IPS-15b (cell line): Measurements from ENCODE around the gene WASL.
"Not testable (repeated sequence)": the region's sequence is repeated elsewhere in the genome, so short reads cannot be mapped to it uniquely, and the experiment has no call there.

ENCODE experiments used
- H3K27me3 ChIP-seq: one replicate; pipeline ENCODE4 v1.6.1; 2013; ENCODE audit warnings: low read length; ENCODE audit not compliant: control insufficient read depth, insufficient read depth
- H3K36me3 ChIP-seq: one replicate; pipeline ENCODE4 v1.6.1; 2013; ENCODE audit warnings: low read length; ENCODE audit not compliant: control insufficient read depth, insufficient read depth
- H3K4me1 ChIP-seq: one replicate; pipeline ENCODE4 v1.6.1; 2013; ENCODE audit warnings: mild to moderate bottlenecking, low read length; ENCODE audit not compliant: control insufficient read depth, insufficient read depth
- H3K4me3 ChIP-seq: one replicate; pipeline ENCODE4 v1.5.1; 2013; ENCODE audit warnings: low read depth, low read length
- H3K9ac ChIP-seq: one replicate; pipeline ENCODE4 v1.6.1; 2013; ENCODE audit warnings: low read depth, mild to moderate bottlenecking, low read length
- H3K9me3 ChIP-seq: one replicate; pipeline ENCODE4 v1.6.1; 2013; ENCODE audit warnings: mild to moderate bottlenecking, low read length; ENCODE audit not compliant: control insufficient read depth, insufficient read depth

WASL gene

DNA sequence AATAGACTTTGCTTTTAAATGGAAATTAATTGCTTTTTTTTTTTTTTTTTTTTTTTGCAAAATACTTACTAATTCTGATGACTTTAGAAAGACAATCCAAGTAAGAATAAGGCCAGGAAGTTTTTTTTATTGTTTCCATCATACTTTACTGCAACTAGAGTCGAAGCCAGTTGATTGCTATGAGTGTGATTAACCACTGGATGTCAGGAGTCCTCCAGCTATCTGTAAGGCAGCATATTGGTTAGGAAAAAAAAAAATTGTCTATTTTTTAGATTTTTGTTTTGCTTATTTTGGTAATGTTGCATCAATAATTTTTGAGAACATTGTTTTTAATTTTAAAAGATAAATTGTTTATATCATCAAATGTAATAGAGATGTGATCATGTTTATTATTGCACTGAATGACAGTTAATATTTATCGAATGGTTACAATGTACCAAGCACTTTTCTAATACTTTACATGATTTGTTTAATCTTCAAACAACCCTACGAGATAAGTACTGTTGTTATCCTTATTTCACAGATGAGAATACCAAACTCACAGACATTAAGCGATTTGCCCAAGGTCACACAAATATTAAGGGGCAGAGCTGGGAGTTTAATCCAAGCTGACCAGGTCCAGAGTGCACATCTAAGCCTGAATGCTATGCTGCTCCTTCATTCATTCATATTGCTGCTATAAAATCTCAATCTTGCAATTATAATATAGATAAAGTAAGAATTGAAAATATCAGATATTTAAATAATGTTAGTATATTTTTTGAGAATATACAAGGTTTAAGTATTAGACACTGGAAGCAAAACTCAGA is 113.0 kb downstream of the WASL start:
- no peaks in the 10 kb centered on the region for H3K9me3 ChIP-seq
- no peak overlapping the region for H3K9ac ChIP-seq
- H3K4me1 ChIP-seq, result no peaks in the 10 kb centered on the region
- no peak overlapping the region for H3K4me3 ChIP-seq
- H3K36me3 ChIP-seq, result no peaks in the 10 kb centered on the region
- H3K27me3 ChIP-seq, result no peaks in the 10 kb centered on the region

DNA sequence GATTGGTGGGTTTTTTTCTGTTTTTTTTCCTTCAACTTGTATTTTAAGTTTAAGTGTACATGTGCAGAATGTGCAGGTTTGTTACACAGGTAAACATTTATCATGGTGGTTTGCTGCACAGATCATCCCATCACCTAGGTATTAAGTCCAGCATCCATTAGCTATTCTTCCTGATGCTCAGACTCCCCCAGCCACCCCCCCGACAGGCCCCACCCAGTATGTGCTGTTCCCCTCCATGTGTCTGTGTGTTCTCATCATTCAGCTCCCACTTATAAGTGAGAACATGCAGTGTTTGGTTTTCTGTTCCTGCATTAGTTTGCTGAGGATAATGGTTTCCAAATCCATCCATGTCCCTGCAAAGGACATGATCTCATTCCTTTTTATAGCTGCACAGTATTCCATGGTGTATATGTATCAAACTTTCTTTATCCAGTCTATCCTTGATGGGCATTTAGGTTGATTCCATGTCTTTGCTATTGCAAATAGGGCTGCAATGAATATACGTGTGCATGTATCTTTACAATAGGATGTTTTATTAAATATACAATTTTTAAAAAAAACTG is 114.7 kb downstream of the WASL start:
- not testable (repeated sequence) for H3K9ac ChIP-seq, H3K9me3 ChIP-seq, H3K27me3 ChIP-seq, H3K4me1 ChIP-seq, H3K4me3 ChIP-seq, H3K36me3 ChIP-seq

DNA sequence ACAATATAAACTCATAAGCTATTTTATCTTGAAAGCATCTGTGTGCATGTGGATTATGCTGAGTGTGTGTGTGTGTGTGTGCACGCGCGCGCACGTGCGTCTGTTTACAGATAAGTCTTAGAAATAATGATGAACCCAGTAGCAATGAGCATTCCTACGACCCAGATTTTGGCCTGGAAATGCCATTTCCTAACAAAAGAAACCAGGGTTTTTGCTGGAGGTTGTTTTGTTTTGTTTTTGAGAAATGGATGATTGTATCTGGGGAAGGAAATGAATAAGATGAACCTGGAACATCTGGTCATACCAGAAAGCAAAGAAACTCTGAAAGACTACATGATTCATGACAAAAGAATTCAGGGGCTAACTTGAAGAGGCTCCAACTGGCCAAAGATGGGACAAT is 115.2 kb downstream of the WASL start:
- no peak overlapping the region for H3K9ac ChIP-seq
- peaks cover 4% of the 10 kb centered on the region for H3K4me1 ChIP-seq
- no peaks in the 10 kb centered on the region for H3K36me3 ChIP-seq
- no peaks in the 10 kb centered on the region for H3K9me3 ChIP-seq
- no peaks in the 10 kb centered on the region for H3K27me3 ChIP-seq
- H3K4me3 ChIP-seq, result no peak overlapping the region

DNA sequence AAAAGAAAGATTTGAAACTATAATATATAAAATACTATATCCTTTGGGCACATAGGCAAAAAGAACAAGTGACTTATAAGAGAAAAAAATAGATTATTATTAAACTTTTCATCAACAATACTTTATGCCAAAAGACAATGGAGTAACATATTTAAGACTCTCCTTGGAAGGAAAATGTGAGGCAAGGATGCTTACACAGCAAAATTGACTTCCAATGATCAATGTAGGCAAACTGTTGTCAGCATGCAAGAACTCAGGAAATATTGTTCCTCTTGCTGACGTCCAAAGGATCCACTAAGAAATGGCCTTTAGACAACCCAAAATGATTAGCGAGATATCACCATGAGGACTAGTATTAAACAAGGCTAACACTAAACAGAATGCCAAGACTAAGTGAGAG is 116.0 kb downstream of the WASL start:
- no peaks in the 10 kb centered on the region for H3K9me3 ChIP-seq
- no peak overlapping the region for H3K9ac ChIP-seq
- no peak overlapping the region for H3K4me3 ChIP-seq
- no peaks in the 10 kb centered on the region for H3K36me3 ChIP-seq
- peaks cover 4% of the 10 kb centered on the region for H3K4me1 ChIP-seq
- no peaks in the 10 kb centered on the region for H3K27me3 ChIP-seq
